Measurements from ENCODE around the gene GSK3B. TPM values are rescaled to one million over a fixed set of nuclear protein-coding genes. Genes with fewer than 3 reads are reported as not detected.

Gene GSK3B
- total RNA-seq, 1 donor from 2014 or later, result 88.6 TPM

- Mint-ChIP-seq H3K9me3 (peaks cover 26% of the 10 kb centered on the region), H3K27me3 (ENCODE audit: insufficient read depth, low read depth) (no peaks in the 10 kb centered on the region), H3K36me3 (peaks cover 60% of the 10 kb centered on the region), H3K27ac (no peak overlapping the region), H3K4me1 (no peaks in the 10 kb centered on the region), H3K4me3 (no peak overlapping the region)
- Histone ChIP-seq H3K36me3 (peaks cover 39% of the 10 kb centered on the region), H3K4me2 (no peak overlapping the region), H3F3A (ENCODE audit: low read depth) (no peaks in the 10 kb centered on the region), H3K27me3 (no peaks in the 10 kb centered on the region), H3K27ac (no peak overlapping the region), H3K9ac (no peak overlapping the region), H4K20me1 (ENCODE audit: low read depth) (no peaks in the 10 kb centered on the region), H3K9me3 (ENCODE audit: low read depth) (no peaks in the 10 kb centered on the region), H3K4me3 (no peak overlapping the region), H3K79me2 (ENCODE audit: low read depth) (no peaks in the 10 kb centered on the region), H2AFZ (replicated peaks) (no peak overlapping the region), H3K4me1 (no peaks in the 10 kb centered on the region)
- TF ChIP-seq EZH2phosphoT487 (IDR thresholded peaks at IDR 0.05) (no peak), EZH2 (IDR thresholded peaks at IDR 0.05) (no peak), CTCF (IDR thresholded peaks at IDR 0.05) (no peak)
- DNase-seq (ENCODE audit: low spot score), result no peak
Measured at GRCh38 chr3:119885746-119886530, 208.3 kb downstream of the GSK3B start.

DNA sequence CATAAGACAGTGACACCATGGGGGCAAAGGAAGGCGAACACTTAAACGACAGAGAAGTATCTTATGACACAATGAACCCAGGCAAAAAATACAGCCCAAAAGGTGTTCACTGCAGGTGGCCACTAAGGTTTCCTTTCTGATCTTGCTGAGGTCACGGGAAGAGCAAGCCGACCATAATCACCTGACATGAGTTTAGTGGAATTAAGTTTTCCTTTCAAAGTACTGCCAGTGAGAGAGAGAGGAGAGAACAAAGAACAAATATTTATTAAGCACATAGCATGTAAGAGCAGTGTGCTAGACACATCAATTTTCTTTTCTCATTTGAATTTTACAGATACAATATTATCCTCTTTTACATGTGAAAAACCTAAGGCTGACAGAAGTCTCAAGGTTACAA lies 210.1 kb downstream of the GSK3B start:
- H3K9ac ChIP-seq, result no peak overlapping the region
- H3K27ac Mint-ChIP-seq, result no peak overlapping the region
- H3K27me3 ChIP-seq, result no peaks in the 10 kb centered on the region

GRCh38 chr3:119883461-119884160 lies 210.6 kb downstream of the GSK3B start:
- H3K79me2 ChIP-seq (ENCODE audit: low read depth), result no peaks in the 10 kb centered on the region
- Mint-ChIP-seq H3K27me3 (ENCODE audit: insufficient read depth, low read depth) (no peaks in the 10 kb centered on the region), H3K36me3 (peaks cover 52% of the 10 kb centered on the region), H3K4me1 (no peaks in the 10 kb centered on the region), H3K9me3 (peaks cover 18% of the 10 kb centered on the region), H3K27ac (no peak overlapping the region), H3K4me3 (no peak overlapping the region)
- H3K36me3 ChIP-seq, result peaks cover 29% of the 10 kb centered on the region
- no peak for DNase-seq (ENCODE audit: low spot score)
- no peaks in the 10 kb centered on the region for H3K4me1 ChIP-seq
- no peaks in the 10 kb centered on the region for H3K27me3 ChIP-seq
- no peak overlapping the region for H2AFZ ChIP-seq (replicated peaks)
- no peaks in the 10 kb centered on the region for H3F3A ChIP-seq (ENCODE audit: low read depth)
- H3K4me3 ChIP-seq, result no peak overlapping the region
- H3K27ac ChIP-seq, result no peak overlapping the region
- TF ChIP-seq EZH2 (IDR thresholded peaks at IDR 0.05) (no peak), EZH2phosphoT487 (IDR thresholded peaks at IDR 0.05) (no peak), CTCF (IDR thresholded peaks at IDR 0.05) (no peak)
- H3K9me3 ChIP-seq (ENCODE audit: low read depth), result no peaks in the 10 kb centered on the region
- H4K20me1 ChIP-seq (ENCODE audit: low read depth), result no peaks in the 10 kb centered on the region
- H3K4me2 ChIP-seq, result no peak overlapping the region
- no peak overlapping the region for H3K9ac ChIP-seq

More for the DNA sequence above, 210.1 kb downstream of the GSK3B start:
- Mint-ChIP-seq H3K27me3 (ENCODE audit: insufficient read depth, low read depth) (no peaks in the 10 kb centered on the region), H3K4me3 (no peak overlapping the region), H3K4me1 (no peaks in the 10 kb centered on the region), H3K9me3 (peaks cover 21% of the 10 kb centered on the region), H3K36me3 (peaks cover 55% of the 10 kb centered on the region)
- Histone ChIP-seq H3K4me3 (no peak overlapping the region), H4K20me1 (ENCODE audit: low read depth) (no peaks in the 10 kb centered on the region), H3K79me2 (ENCODE audit: low read depth) (no peaks in the 10 kb centered on the region), H2AFZ (replicated peaks) (no peak overlapping the region), H3K4me1 (no peaks in the 10 kb centered on the region), H3F3A (ENCODE audit: low read depth) (no peaks in the 10 kb centered on the region), H3K36me3 (peaks cover 29% of the 10 kb centered on the region), H3K9me3 (ENCODE audit: low read depth) (no peaks in the 10 kb centered on the region), H3K27ac (no peak overlapping the region), H3K4me2 (no peak overlapping the region)
- TF ChIP-seq EZH2 (IDR thresholded peaks at IDR 0.05) (no peak), EZH2phosphoT487 (IDR thresholded peaks at IDR 0.05) (no peak), CTCF (IDR thresholded peaks at IDR 0.05) (no peak)
- DNase-seq (ENCODE audit: low spot score), result no peak

Data from neural progenitor cell (in vitro differentiated cells).